Hepatocyte (in vitro differentiated cells): ENCODE data around the gene CUBN. TPM values are rescaled to one million over a fixed set of nuclear protein-coding genes. Genes with fewer than 3 reads are reported as not detected.
A peak's percentile ranks its signal among the peaks of the same experiment; 100 is the strongest.

Experiments
- DNase-seq: peaks from one replicate; pipeline ENCODE4 v3.0.0-alpha.2; 2016; ENCODE audit warnings: low spot score
- H2AFZ ChIP-seq: fragments of 200-600 bp; sonication (generic); 2 replicates; pipeline ENCODE4 v1.6.0; 2016; ENCODE audit warnings: antibody characterized with exemption, mild to moderate bottlenecking
- H3K27ac ChIP-seq: fragments of 200-600 bp; sonication (generic); 2 replicates; pipeline ENCODE4 v1.5.1; 2016; ENCODE audit warnings: mild to moderate bottlenecking
- H3K27me3 ChIP-seq: fragments of 200-600 bp; sonication (generic); 2 replicates; pipeline ENCODE4 v1.6.1; 2016
- H3K36me3 ChIP-seq: fragments of 200-600 bp; sonication (generic); replicated peaks from 2 replicates; pipeline ENCODE4 v1.5.1; 2016; ENCODE audit warnings: low read depth; ENCODE audit not compliant: insufficient read depth
- H3K4me1 ChIP-seq: fragments of 200-600 bp; sonication (generic); 2 replicates; pipeline ENCODE4 v1.5.1; 2016; ENCODE audit warnings: mild to moderate bottlenecking, moderate library complexity; ENCODE audit not compliant: insufficient read depth
- H3K4me2 ChIP-seq: fragments of 200-600 bp; sonication (generic); 2 replicates; pipeline ENCODE4 v1.6.0; 2016
- H3K4me3 ChIP-seq: fragments of 200-600 bp; sonication (generic); 2 replicates; pipeline ENCODE4 v1.5.1; 2016; ENCODE audit warnings: mild to moderate bottlenecking
- H3K79me2 ChIP-seq: fragments of 200-600 bp; sonication (generic); 2 replicates; pipeline ENCODE4 v1.6.0; 2017; ENCODE audit warnings: mild to moderate bottlenecking
- H3K9me2 ChIP-seq: fragments of 200-600 bp; sonication (generic); replicated peaks from 2 replicates; pipeline ENCODE4 v1.6.0; 2017; ENCODE audit warnings: mild to moderate bottlenecking; ENCODE audit not compliant: insufficient read depth
- H3K9me3 ChIP-seq: fragments of 200-600 bp; sonication (generic); 2 replicates; pipeline ENCODE4 v1.5.1; 2016; ENCODE audit warnings: low read depth, mild to moderate bottlenecking
- H4K20me1 ChIP-seq: fragments of 200-600 bp; sonication (generic); 2 replicates; pipeline ENCODE4 v1.6.0; 2016; ENCODE audit warnings: mild to moderate bottlenecking; ENCODE audit not compliant: insufficient read depth, poor library complexity, severe bottlenecking
- CTCF ChIP-seq: fragments of 200-600 bp; sonication (generic); IDR thresholded peaks from 2 replicates; pipeline ENCODE4 v1.5.1; 2016; ENCODE audit warnings: antibody characterized with exemption, mild to moderate bottlenecking; ENCODE audit not compliant: poor library complexity
- EZH2 ChIP-seq: fragments of 200-600 bp; sonication (generic); IDR thresholded peaks from 2 replicates; pipeline ENCODE4 v1.6.1; 2016; ENCODE audit warnings: antibody characterized with exemption, mild to moderate bottlenecking, borderline replicate concordance
- EZH2phosphoT487 ChIP-seq: fragments of 200-600 bp; sonication (generic); IDR thresholded peaks from one replicate; pipeline ENCODE4 v1.6.1; 2018; ENCODE audit warnings: antibody characterized with exemption, mild to moderate bottlenecking, low read depth, moderate library complexity; ENCODE audit not compliant: unreplicated experiment, severe bottlenecking
- WGBS: methylation state at CpG from one replicate; pipeline ENCODE4 v1.1.6; 2016; ENCODE audit warnings: low lambda C conversion rate; ENCODE audit errors: missing lambda C conversion rate; 5-methylcytosine and 5-hydroxymethylcytosine counted together
- polyA plus RNA-seq: library from polyadenylated mRNA; unstranded; fragments of >200 nt; fragmentation: Nextera tagmentation; extraction: Ambion mirVana; gene quantifications from 2 replicates; pipeline ENCODE4 v1.2.1, GENCODE V29; 2016
- total RNA-seq: library from RNA; depleted of rRNA; stranded (reverse); fragments of >200 nt; gene quantifications from 2 replicates; pipeline ENCODE4 v1.2.3, GENCODE V29; 2014

CUBN gene
- total and polyA plus RNA-seq, 2 experiments from 2014 or later = 2.0 to 10.6 TPM

- Histone ChIP-seq H2AFZ (no peak overlapping the region), H3K27me3 (no peaks in the 10 kb centered on the region), H3K9me3 (no peaks in the 10 kb centered on the region), H3K27ac (no peak overlapping the region), H4K20me1 (no peaks in the 10 kb centered on the region), H3K4me1 (no peaks in the 10 kb centered on the region), H3K79me2 (no peaks in the 10 kb centered on the region), H3K9me2 (no peaks in the 10 kb centered on the region), H3K4me3 (no peak overlapping the region), H3K36me3 (no peaks in the 10 kb centered on the region), H3K4me2 (no peak overlapping the region)
- no peak for TF ChIP-seq CTCF
- TF ChIP-seq EZH2 = no peak
- no peak for TF ChIP-seq EZH2phosphoT487
- 78% methylated on average over 6 of the region's 6 CpGs for WGBS
- DNase-seq = no peak
Observed at GRCh38 chr10:16847644-16848043, 282.0 kb downstream of the CUBN start.

- H3K79me2 ChIP-seq = no peaks in the 10 kb centered on the region
- H3K27me3 ChIP-seq = no peaks in the 10 kb centered on the region
- no peaks in the 10 kb centered on the region for H3K36me3 ChIP-seq
- no peaks in the 10 kb centered on the region for H3K9me2 ChIP-seq
- DNase-seq = no peak
- TF ChIP-seq CTCF = no peak
- TF ChIP-seq EZH2 = no peak
- no peak for TF ChIP-seq EZH2phosphoT487
- no peak overlapping the region for H3K27ac ChIP-seq
- H3K9me3 ChIP-seq = no peaks in the 10 kb centered on the region
- no peaks in the 10 kb centered on the region for H4K20me1 ChIP-seq
- H3K4me1 ChIP-seq = no peaks in the 10 kb centered on the region
- no peak overlapping the region for H3K4me2 ChIP-seq
- no peak overlapping the region for H3K4me3 ChIP-seq
- H2AFZ ChIP-seq = no peak overlapping the region
Observed at GRCh38 chr10:16845248-16845647, 284.4 kb downstream of the CUBN start.

GRCh38 chr10:16843252-16843870 is 286.2 kb downstream of the CUBN start:
- Histone ChIP-seq H3K79me2 (no peaks in the 10 kb centered on the region), H2AFZ (no peak overlapping the region), H3K9me2 (no peaks in the 10 kb centered on the region), H3K4me2 (no peak overlapping the region), H4K20me1 (no peaks in the 10 kb centered on the region), H3K4me1 (no peaks in the 10 kb centered on the region), H3K27me3 (no peaks in the 10 kb centered on the region), H3K9me3 (no peaks in the 10 kb centered on the region), H3K4me3 (no peak overlapping the region), H3K27ac (no peak overlapping the region), H3K36me3 (no peaks in the 10 kb centered on the region)
- TF ChIP-seq EZH2 (no peak), CTCF (peak; percentile 70), EZH2phosphoT487 (no peak)
- WGBS = 4% methylated on average over 1 of the region's 1 CpG
- peak; percentile 90 for DNase-seq
